Keratinocyte (primary cell): ENCODE results near the gene RXRA.

ENCODE experiments used
- CTCF ChIP-seq, 3 experiments: IDR thresholded peaks in 1 of 3; conservative IDR thresholded peaks in 1 of 3; optimal IDR thresholded peaks in 1 of 3; 2 replicates in 2 of 3; 3 replicates in 1 of 3; pipeline versions ENCODE3 to v1.5.1; 2011; ENCODE audit warnings: low read length in 3 of 3, mild to moderate bottlenecking in 3 of 3, moderate library complexity in 2 of 3, control low read depth in 1 of 3, inconsistent platforms in 1 of 3; ENCODE audit not compliant: insufficient read depth in 2 of 3; ENCODE audit errors: extremely low read depth in 1 of 3
- EZH2 ChIP-seq: IDR thresholded peaks from one replicate; pipeline ENCODE4 v1.6.1; 2012; ENCODE audit warnings: inconsistent platforms, mild to moderate bottlenecking, low read length, moderate library complexity

- TF ChIP-seq CTCF (optimal IDR thresholded peaks at IDR 0.05 in 1 of 3, IDR thresholded peaks at IDR 0.05 in 1 of 3, conservative IDR thresholded peaks at IDR 0.05 in 1 of 3; ENCODE audit: extremely low read depth in 1 of 3, insufficient read depth in 2 of 3, low read length in 3 of 3) (no peak), EZH2 (no peak)
Measured at GRCh38 chr9:134435550-134436378, 109.5 kb downstream of the RXRA start.
